Activated naive CD8-positive, alpha-beta T cell (primary cell): ENCODE data around the gene CCDC146.
A peak's percentile ranks its signal among the peaks of the same experiment; 100 is the strongest.
"Not testable (repeated sequence)": the region's sequence is repeated elsewhere in the genome, so short reads cannot be mapped to it uniquely, and the experiment has no call there.

Experiments
- H3K27ac Mint-ChIP-seq: one replicate; pipeline ENCODE4 v1.8.0; 2021; ENCODE audit warnings: mixed read lengths
- H3K27me3 Mint-ChIP-seq: one replicate; pipeline ENCODE4 v1.8.0; 2021; ENCODE audit warnings: mixed read lengths
- H3K36me3 Mint-ChIP-seq: one replicate; pipeline ENCODE4 v1.8.0; 2021; ENCODE audit warnings: mixed read lengths
- H3K4me1 Mint-ChIP-seq: one replicate; pipeline ENCODE4 v1.8.0; 2021; ENCODE audit warnings: low read depth, mixed read lengths
- H3K4me3 Mint-ChIP-seq: one replicate; pipeline ENCODE4 v1.8.0; 2021; ENCODE audit warnings: mild to moderate bottlenecking, mixed read lengths
- H3K9me3 Mint-ChIP-seq: one replicate; pipeline ENCODE4 v1.8.0; 2021; ENCODE audit warnings: low read depth, mixed read lengths

The CCDC146 gene

GRCh38 chr7:77178024-77178423, 55.6 kb downstream of the CCDC146 start:
- H3K36me3 Mint-ChIP-seq, H3K27ac Mint-ChIP-seq: not testable (repeated sequence)

GRCh38 chr7:77181015-77181595, 58.7 kb downstream of the CCDC146 start:
- no peak overlapping the region for H3K27ac Mint-ChIP-seq
- peaks cover 2% of the 10 kb centered on the region for H3K36me3 Mint-ChIP-seq
- H3K4me1 Mint-ChIP-seq, result no peaks in the 10 kb centered on the region
- H3K27me3 Mint-ChIP-seq, result no peaks in the 10 kb centered on the region
- no peaks in the 10 kb centered on the region for H3K9me3 Mint-ChIP-seq
- no peak overlapping the region for H3K4me3 Mint-ChIP-seq

More at GRCh38 chr7:77178024-77178423, 55.6 kb downstream of the CCDC146 start:
- H3K4me1 Mint-ChIP-seq, H3K4me3 Mint-ChIP-seq, H3K9me3 Mint-ChIP-seq, H3K27me3 Mint-ChIP-seq: not testable (repeated sequence)

GRCh38 chr7:77181734-77182133, 59.3 kb downstream of the CCDC146 start:
- Mint-ChIP-seq H3K4me3 (no peak overlapping the region), H3K27ac (no peak overlapping the region), H3K9me3 (no peaks in the 10 kb centered on the region), H3K4me1 (no peaks in the 10 kb centered on the region), H3K36me3 (peaks cover 2% of the 10 kb centered on the region), H3K27me3 (no peaks in the 10 kb centered on the region)

- Mint-ChIP-seq H3K9me3 (no peaks in the 10 kb centered on the region), H3K36me3 (peaks cover 2% of the 10 kb centered on the region), H3K27ac (no peak overlapping the region), H3K4me3 (no peak overlapping the region), H3K4me1 (no peaks in the 10 kb centered on the region), H3K27me3 (no peaks in the 10 kb centered on the region)
Observed at GRCh38 chr7:77182261-77182660, 59.8 kb downstream of the CCDC146 start.

GRCh38 chr7:77184463-77184862, 62.0 kb downstream of the CCDC146 start:
- Mint-ChIP-seq H3K4me3 (no peak overlapping the region), H3K27ac (no peak overlapping the region), H3K36me3 (peaks cover under 1% of the 10 kb centered on the region), H3K27me3 (no peaks in the 10 kb centered on the region), H3K9me3 (no peaks in the 10 kb centered on the region), H3K4me1 (no peaks in the 10 kb centered on the region)

- no peaks in the 10 kb centered on the region for H3K9me3 Mint-ChIP-seq
- no peaks in the 10 kb centered on the region for H3K27me3 Mint-ChIP-seq
- H3K36me3 Mint-ChIP-seq, result no peaks in the 10 kb centered on the region
- H3K4me1 Mint-ChIP-seq, result no peaks in the 10 kb centered on the region
- H3K27ac Mint-ChIP-seq, result no peak overlapping the region
- H3K4me3 Mint-ChIP-seq, result no peak overlapping the region
Observed at GRCh38 chr7:77184990-77185389, 62.6 kb downstream of the CCDC146 start.

GRCh38 chr7:77185866-77186265, 63.5 kb downstream of the CCDC146 start:
- H3K36me3 Mint-ChIP-seq, result no peaks in the 10 kb centered on the region
- H3K27me3 Mint-ChIP-seq, result no peaks in the 10 kb centered on the region
- H3K4me3 Mint-ChIP-seq, result no peak overlapping the region
- H3K27ac Mint-ChIP-seq, result no peak overlapping the region
- H3K9me3 Mint-ChIP-seq, result no peaks in the 10 kb centered on the region
- no peaks in the 10 kb centered on the region for H3K4me1 Mint-ChIP-seq

- Mint-ChIP-seq H3K36me3 (no peaks in the 10 kb centered on the region), H3K9me3 (no peaks in the 10 kb centered on the region), H3K4me1 (peaks cover 15% of the 10 kb centered on the region), H3K4me3 (no peak overlapping the region), H3K27ac (no peak overlapping the region), H3K27me3 (no peaks in the 10 kb centered on the region)
Observed at GRCh38 chr7:77188731-77189437, 66.5 kb downstream of the CCDC146 start.

- Mint-ChIP-seq H3K4me3 (no peak overlapping the region), H3K36me3 (no peaks in the 10 kb centered on the region), H3K4me1 (peaks cover 46% of the 10 kb centered on the region), H3K27me3 (no peaks in the 10 kb centered on the region), H3K27ac (no peak overlapping the region), H3K9me3 (no peaks in the 10 kb centered on the region)
Observed at GRCh38 chr7:77197141-77197540, 74.7 kb downstream of the CCDC146 start.

GRCh38 chr7:77199013-77199966, 76.9 kb downstream of the CCDC146 start, which contains the start of gene FGL2:
Gene FGL2, minus strand, starts transcription at chr7:77199819. Its CDS starts 26 bp downstream, at chr7:77199793.
- H3K27ac Mint-ChIP-seq, result peak within 1 kb of the TSS; percentile 55
- peak within 1 kb of the TSS; percentile 91 for H3K4me3 Mint-ChIP-seq
- H3K36me3 Mint-ChIP-seq, result peaks cover 1% of the 10 kb centered on the region
- peaks cover 32% of the 10 kb centered on the region for H3K4me1 Mint-ChIP-seq
- no peaks in the 10 kb centered on the region for H3K9me3 Mint-ChIP-seq
- H3K27me3 Mint-ChIP-seq, result no peaks in the 10 kb centered on the region

GRCh38 chr7:77200542-77200941, 78.1 kb downstream of the CCDC146 start:
- Mint-ChIP-seq H3K27me3 (no peaks in the 10 kb centered on the region), H3K4me3 (peak overlapping the region; percentile 66), H3K27ac (no peak overlapping the region), H3K4me1 (peaks cover 32% of the 10 kb centered on the region), H3K9me3 (no peaks in the 10 kb centered on the region), H3K36me3 (peaks cover 2% of the 10 kb centered on the region)

- H3K36me3 Mint-ChIP-seq, result peaks cover 2% of the 10 kb centered on the region
- no peaks in the 10 kb centered on the region for H3K9me3 Mint-ChIP-seq
- no peak overlapping the region for H3K4me3 Mint-ChIP-seq
- H3K27ac Mint-ChIP-seq, result no peak overlapping the region
- no peaks in the 10 kb centered on the region for H3K27me3 Mint-ChIP-seq
- H3K4me1 Mint-ChIP-seq, result peaks cover 32% of the 10 kb centered on the region
Observed at GRCh38 chr7:77202481-77202976, 80.1 kb downstream of the CCDC146 start.

- no peak overlapping the region for H3K4me3 Mint-ChIP-seq
- no peak overlapping the region for H3K27ac Mint-ChIP-seq
- H3K36me3 Mint-ChIP-seq, result peaks cover 17% of the 10 kb centered on the region
- H3K9me3 Mint-ChIP-seq, result peaks cover 5% of the 10 kb centered on the region
- no peaks in the 10 kb centered on the region for H3K27me3 Mint-ChIP-seq
- H3K4me1 Mint-ChIP-seq, result peaks cover 3% of the 10 kb centered on the region
Observed at GRCh38 chr7:77205706-77206105, 83.3 kb downstream of the CCDC146 start.

- H3K36me3 Mint-ChIP-seq, result peaks cover 20% of the 10 kb centered on the region
- no peak overlapping the region for H3K27ac Mint-ChIP-seq
Observed at GRCh38 chr7:77208416-77208815, 86.0 kb downstream of the CCDC146 start.

More at GRCh38 chr7:77208416-77208815, 86.0 kb downstream of the CCDC146 start:
- Mint-ChIP-seq H3K9me3 (peaks cover 5% of the 10 kb centered on the region), H3K4me3 (no peak overlapping the region), H3K4me1 (no peaks in the 10 kb centered on the region), H3K27me3 (no peaks in the 10 kb centered on the region)
